NT2/D1 (cell line): ENCODE data around the gene HESX1.

ENCODE experiments used
- YY1 ChIP-seq: IDR thresholded peaks from 2 replicates; pipeline ENCODE4 v1.6.1; 2011; ENCODE audit not compliant: insufficient read length, insufficient read depth
- ZNF274 ChIP-seq: IDR thresholded peaks from 2 replicates; pipeline ENCODE4 v1.6.1; 2011; ENCODE audit warnings: mild to moderate bottlenecking, low read depth, low read length

DNA sequence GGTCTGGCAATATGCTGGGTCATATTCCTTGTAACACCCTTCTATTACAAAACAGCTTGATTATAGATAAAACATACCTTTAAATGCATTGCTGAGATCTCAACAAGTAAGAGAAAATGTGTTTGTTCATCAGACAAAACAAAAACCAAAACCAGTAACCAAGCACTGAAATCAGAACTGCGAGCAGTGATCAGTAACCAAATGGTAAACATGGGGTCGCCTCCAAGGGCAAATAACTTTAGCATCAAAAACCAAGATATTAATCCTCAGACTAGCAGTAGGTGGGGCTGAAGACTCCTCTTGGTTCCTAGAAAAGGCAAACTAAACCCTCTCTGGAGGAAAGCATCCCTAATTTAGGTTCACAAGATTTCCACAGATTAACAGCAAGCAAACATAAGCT is 6.6 kb upstream of the HESX1 start:
- TF ChIP-seq ZNF274, result no peak
- no peak for TF ChIP-seq YY1
